ENCODE measurements around the gene SYTL2. TPM values are rescaled to one million over a fixed set of nuclear protein-coding genes. Genes with fewer than 3 reads are reported as not detected.

Gene SYTL2
- total RNA-seq, 1 donor from 2014 or later, result 181 TPM

GRCh38 chr11:85737738-85738137 lies 73.2 kb downstream of the SYTL2 start:
- DNase-seq (ENCODE audit: low read depth), result no peak

DNA sequence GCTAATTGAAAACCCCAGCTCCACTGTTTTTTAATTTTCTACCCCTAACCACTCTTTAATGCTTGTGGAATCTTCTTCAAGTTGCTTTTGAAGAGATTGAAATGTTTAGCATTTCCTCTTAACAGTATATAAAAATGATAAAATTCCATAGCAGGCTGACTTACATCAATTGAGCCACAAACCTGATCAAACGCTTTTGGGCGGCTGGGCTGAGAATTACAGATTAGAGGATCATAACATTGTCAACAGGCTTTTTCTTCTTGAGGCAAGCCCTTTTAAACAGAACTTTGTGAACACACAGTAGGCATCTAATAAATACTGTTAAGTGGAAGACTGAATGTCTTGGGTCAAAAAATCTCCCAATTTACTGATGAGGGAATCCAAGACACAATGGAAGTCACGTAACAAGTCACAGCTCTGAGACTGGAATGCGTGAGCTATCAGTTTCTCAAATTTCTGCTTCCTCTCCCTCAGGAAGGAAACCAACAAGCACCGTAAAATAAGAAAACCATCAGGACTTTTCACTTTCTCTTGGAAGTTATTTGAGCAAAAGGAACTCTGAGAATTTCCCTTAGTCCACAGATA lies 75.0 kb downstream of the SYTL2 start:
- no peak for DNase-seq (ENCODE audit: low read depth)

GRCh38 chr11:85732965-85733364 lies 78.0 kb downstream of the SYTL2 start:
- no peak for DNase-seq (ENCODE audit: low read depth)

DNA sequence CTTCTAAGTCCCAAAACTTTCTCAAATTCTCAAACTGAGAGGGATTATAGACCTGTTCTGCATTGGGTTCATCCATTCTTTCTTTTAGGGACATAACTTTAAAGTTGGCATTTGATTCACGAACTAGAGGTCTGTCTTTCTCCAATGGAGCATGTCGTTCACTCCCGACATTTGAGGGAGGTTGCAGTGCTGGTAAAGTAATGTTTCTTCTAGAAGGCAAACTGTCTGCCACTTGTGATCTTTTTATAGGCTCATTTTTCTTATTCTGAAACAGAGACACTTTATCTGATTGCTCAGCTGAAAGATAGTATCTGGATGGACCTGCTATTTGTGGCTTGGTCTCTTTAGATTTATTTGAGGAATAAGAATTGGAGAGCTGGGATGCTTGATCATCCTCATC lies 84.6 kb downstream of the SYTL2 start:
- DNase-seq (ENCODE audit: low read depth), result no peak

DNA sequence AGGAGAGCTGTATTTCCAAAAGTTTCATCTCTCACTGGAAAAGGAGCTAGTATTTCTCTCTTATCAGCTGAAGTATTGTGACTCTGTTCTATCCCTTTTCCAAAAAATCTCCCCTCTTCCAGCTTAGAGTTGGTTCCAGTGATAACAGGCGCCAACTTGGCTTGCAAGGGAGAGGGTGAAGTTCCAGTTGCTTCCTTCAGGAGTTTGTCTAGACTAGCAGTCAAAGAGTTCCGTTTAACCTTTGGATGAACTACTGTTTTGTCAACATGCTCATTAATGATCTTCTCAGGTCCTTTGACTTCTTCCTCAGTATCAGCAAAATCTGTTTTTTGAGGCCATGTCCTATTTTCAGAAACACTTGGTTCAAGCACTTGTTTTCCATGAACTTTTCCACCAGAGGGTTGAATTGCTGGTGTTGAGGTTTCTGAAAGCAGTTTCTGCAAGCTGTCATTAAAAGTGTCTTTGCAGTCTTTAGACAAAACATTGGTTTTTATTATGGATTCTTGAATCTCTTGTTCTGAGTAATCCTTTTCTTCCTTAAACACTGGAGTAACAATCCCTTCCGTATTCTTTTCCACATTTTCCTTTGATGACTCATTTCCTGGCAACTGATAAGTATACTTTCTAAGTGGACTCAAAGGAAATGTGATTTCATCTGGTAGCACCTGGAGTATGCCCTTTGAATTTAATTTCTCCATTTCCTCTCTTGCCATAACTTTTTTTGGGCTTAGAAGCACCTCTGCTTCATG lies 85.3 kb downstream of the SYTL2 start:
- peak; percentile 66 for DNase-seq (ENCODE audit: low read depth)

- DNase-seq (ENCODE audit: low read depth), result no peak
Observed at GRCh38 chr11:85724748-85725465, 86.0 kb downstream of the SYTL2 start.

- DNase-seq (ENCODE audit: low read depth), result no peak
Observed at GRCh38 chr11:85723088-85723487, 87.9 kb downstream of the SYTL2 start.

- DNase-seq (ENCODE audit: low read depth), result no peak
Observed at GRCh38 chr11:85721191-85721590, 89.8 kb downstream of the SYTL2 start.

DNA sequence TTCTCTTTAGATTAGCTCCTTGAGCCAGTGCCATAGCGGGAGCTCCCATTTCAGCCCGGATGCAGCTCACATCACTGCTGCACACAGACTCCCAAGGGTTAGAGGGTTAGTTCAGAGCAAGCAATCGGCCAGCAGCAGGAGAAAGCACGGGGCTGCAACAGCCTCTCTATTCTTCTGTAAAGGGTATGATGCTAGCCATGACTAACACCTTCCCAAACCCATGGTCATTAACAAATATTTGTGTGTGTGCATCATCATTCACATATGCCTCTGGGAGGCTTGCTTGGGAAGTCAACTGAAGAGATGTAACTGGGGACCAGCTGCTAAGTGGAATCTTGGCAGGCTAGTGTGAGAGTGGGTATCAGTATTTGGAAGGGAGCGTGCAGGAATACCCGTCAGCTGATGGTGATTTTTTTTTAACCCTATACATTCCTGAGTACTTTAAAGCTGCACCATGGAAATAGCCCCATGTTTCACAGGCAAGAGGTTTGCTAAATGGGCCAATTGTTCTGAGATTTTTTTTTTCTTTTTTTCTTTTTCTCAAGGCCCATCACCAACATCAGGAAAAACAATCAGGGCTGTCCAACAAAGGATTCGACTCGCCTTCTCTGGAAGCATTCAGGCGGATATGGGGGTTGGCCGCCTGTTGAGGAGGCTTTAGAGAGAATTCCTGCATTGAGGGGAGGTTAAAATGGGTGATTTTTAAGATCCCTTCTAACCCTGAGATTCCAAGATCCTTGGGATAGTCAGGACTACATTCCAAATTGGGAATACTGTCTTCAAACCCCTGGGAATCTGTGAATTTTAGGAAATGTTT lies 91.7 kb downstream of the SYTL2 start:
- DNase-seq (ENCODE audit: low read depth), result peak; percentile 99

GRCh38 chr11:85718126-85718943 lies 92.6 kb downstream of the SYTL2 start:
- peak; percentile 29 for DNase-seq (ENCODE audit: low read depth)

- DNase-seq (ENCODE audit: low read depth), result peak; percentile 22
Observed at GRCh38 chr11:85717429-85717828, 93.5 kb downstream of the SYTL2 start.

DNA sequence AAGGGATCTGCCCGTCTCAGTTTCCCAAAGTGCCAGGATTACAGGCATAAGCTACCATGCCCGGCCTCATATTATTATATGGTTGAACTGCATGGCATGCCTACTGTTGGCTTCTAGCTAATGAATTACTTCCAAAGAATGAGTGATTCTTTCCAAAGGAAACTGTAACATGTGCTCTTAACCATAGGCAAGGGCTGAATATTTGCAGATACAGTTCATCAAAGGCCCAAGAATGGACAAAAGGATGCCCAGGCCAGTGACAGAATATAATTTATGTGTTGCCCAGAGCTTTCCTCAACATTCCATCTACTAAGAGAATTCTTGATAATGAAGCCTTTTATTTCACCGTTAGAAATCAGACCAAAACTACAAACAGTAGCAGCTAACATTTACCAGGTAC lies 98.0 kb downstream of the SYTL2 start:
- no peak for DNase-seq (ENCODE audit: low read depth)

GRCh38 chr11:85710917-85711316 lies 100.0 kb downstream of the SYTL2 start:
- DNase-seq (ENCODE audit: low read depth), result no peak

- no peak for DNase-seq (ENCODE audit: low read depth)
Observed at GRCh38 chr11:85709941-85710702, 100.8 kb downstream of the SYTL2 start.

GRCh38 chr11:85705800-85706199 lies 105.1 kb downstream of the SYTL2 start:
- DNase-seq (ENCODE audit: low read depth), result peak; percentile 47

DNA sequence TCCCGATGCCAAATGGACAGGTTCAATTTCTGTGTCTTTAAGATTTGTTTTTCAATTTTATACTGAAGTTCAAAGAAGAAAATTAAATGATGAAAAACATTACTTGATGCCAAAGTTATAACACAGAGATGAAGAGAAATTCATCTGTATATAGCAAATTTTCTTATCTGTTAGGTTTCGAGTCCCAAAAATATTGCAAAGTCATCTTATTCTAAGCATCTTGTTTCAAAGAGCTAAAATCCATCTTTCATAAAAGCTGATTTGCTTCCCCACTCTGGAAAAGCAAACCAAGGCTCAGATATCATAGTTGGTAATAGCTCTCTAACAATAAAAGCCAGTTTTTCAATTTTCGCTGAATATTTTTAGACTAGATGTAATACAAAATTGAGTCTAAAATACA lies 106.0 kb downstream of the SYTL2 start:
- DNase-seq (ENCODE audit: low read depth), result no peak

- DNase-seq (ENCODE audit: low read depth), result no peak
Observed at GRCh38 chr11:85699957-85700741, 110.8 kb downstream of the SYTL2 start.

DNA sequence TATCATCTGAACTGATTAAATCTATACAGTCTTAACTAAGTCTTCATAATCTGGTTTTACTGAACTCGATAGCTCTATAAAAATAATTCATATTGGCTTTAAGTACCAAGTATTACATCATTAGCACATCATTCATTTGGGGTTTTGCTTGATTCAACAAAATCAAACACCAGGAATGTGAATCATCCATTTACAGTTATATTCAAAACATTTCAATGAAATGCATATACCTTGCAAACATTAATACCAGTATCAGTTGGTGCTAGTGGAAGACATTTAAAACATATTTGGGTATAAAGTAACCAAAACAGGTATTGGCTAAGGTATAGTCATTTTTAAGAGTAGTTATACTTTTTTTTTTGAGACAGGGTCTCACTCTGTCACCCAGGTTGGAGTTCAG lies 112.7 kb downstream of the SYTL2 start:
- no peak for DNase-seq (ENCODE audit: low read depth)

DNA sequence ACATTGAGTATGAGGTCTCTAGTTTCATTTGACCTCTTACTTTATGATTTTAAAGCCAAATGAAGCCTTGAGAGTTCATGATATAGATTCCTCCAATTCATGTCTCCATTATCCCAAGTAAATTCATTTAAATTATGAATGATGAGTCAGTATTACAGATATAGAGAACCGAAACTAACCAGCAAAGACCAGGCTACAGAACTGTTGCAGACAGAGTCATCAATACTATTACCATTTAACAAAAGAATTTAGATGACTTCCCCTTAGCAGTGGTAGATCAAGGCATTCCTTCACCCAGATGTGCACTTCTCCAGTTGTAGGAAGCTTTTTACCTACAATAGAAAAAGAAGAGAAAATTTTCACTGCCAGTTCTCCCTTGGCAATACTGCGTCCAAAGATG lies 113.2 kb downstream of the SYTL2 start:
- DNase-seq (ENCODE audit: low read depth), result no peak

Measured in myocyte (in vitro differentiated cells).